ENCODE results near the gene CYTH2.

DNA sequence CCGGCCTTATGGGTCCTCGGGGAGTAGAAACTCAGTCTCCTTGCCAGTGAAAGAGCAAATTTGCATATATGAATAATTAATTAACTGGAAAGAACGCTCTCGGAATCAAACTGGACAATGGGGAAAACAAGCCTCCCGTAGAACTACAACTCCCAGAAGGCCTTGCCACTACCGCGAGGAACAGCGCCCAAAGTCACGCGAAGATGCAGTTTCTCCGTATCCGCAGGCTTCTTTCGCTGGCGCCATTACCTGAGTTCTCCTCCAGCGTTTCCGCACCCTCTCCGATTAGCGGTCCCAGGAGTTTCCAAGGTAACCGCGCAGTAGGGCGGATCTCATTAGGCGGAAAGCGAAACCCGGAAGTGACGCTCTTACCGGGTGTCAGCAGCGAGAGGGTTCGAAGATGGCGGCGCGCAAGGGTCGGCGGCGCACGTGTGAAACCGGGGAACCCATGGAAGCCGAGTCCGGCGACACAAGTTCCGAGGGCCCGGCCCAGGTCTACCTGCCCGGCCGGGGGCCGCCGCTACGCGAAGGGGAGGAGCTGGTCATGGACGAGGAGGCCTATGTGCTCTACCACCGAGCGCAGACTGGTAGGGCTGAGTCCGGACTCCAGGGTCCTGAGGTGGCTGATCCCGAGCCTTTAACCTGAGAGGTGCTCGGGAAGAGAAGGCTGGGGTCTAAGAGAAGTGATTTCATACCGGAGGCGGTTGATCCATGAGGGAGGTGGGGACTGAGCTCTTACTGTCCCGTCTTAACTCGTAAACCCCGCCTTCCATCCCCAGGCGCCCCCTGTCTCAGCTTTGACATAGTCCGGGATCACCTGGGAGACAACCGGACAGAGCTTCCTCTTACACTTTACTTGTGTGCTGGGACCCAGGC lies 23.3 kb upstream of the CYTH2 start, which contains the start of gene GRWD1:
- TF ChIP-seq ZBTB7A (IDR thresholded peaks at IDR 0.05; ENCODE audit: low read depth): no peak
- no peak; the same call in 1 of the 2 replicates for TF ChIP-seq TCF12 (IDR thresholded peaks at IDR 0.05; ENCODE audit: low read depth)
